Pancreas (tissue), 10 donors: ENCODE results near the gene SLC38A5. TPM values are rescaled to one million over a fixed set of nuclear protein-coding genes. Genes with fewer than 3 reads are reported as not detected.
"Not testable (repeated sequence)": the region's sequence is repeated elsewhere in the genome, so short reads cannot be mapped to it uniquely, and the experiment has no call there.

Experiments
- ATAC-seq, 4 donors: fragments of 200-7000 bp; cut with Tn5 transposase; one replicate each; pipeline versions ENCODE4 v1.8.0 to v1.9.1; 2020; ENCODE audit warnings: mild to moderate bottlenecking in 4 of 4, moderate library complexity in 4 of 4
- DNase-seq, 6 donors: peaks; one replicate each; pipeline ENCODE4 v3.0.0-alpha.2; 2020
- FAIRE-seq: peaks from 2 replicates; lab custom pipeline; 2012; peaks lifted over from hg19 to GRCh38; lab: Jason Lieb, UNC
- H3K27ac ChIP-seq, 4 donors: fragments of 200-600 bp; sonication (generic); 1 replicate in 3 of 4; 2 replicates in 1 of 4; pipeline versions ENCODE4 v1.5.0 to v1.8.0; 2020
- H3K27me3 ChIP-seq, 4 donors: fragments of 200-600 bp; one replicate each; pipeline ENCODE4 v1.8.0; 2021
- H3K36me3 ChIP-seq, 3 donors: fragments of 200-600 bp; sonication (generic) in 1 of 3; one replicate each; pipeline versions ENCODE4 v1.5.0 to v1.8.0; 2020 to 2021
- H3K4me1 ChIP-seq, 3 donors: fragments of 200-600 bp; one replicate each; pipeline ENCODE4 v1.8.0; 2021
- H3K4me3 ChIP-seq, 4 donors: fragments of 200-600 bp; sonication (generic) in 2 of 4; one replicate each; pipeline versions ENCODE4 v1.5.0 to v1.8.0; 2020 to 2021
- H3K9me3 ChIP-seq, 4 donors: fragments of 200-600 bp; one replicate each; pipeline ENCODE4 v1.8.0; 2021
- CTCF ChIP-seq, 4 donors: fragments of 200-600 bp; sonication (generic) in 3 of 4; IDR thresholded peaks; one replicate each; pipeline versions ENCODE4 v1.5.0 to v1.8.0; 2021; ENCODE audit warnings: antibody characterized with exemption in 4 of 4
- WGBS, 2 donors: extraction: QIAGEN DNeasy Blood & Tissue Kit; methylation state at CpG; one replicate each; pipeline ENCODE4 v1.1.7; 2013; 5-methylcytosine and 5-hydroxymethylcytosine counted together
- intact Hi-C, 3 donors: fragments of 100-400 bp; cut with DNase I; formaldehyde crosslinking; loops; one replicate each; pipeline versions ENCODE4 v1.11.1 to v1.14.2; 2022
- polyA plus RNA-seq, 2 donors: library from polyadenylated mRNA; stranded (reverse); fragments of 200-250 nt; gene quantifications; one replicate each; pipeline ENCODE4 v1.2.3, GENCODE V29; 2013
- total RNA-seq, 6 donors: library from RNA; stranded (reverse); fragmentation: NEBNext Ultra II Directional in 4 of 6; extraction: Animal tissue kit (Norgen Biotek cat#: 25700) in 4 of 6; gene quantifications; one replicate each; pipeline versions ENCODE4 v1.2.1 to v1.2.4, GENCODE V29; 2021 to 2023
- donor health status: healthy with polysubstance abuse.
- donor health status: DM: no; HTN: no; CAD: no; lungs with moderate emphysema.
- donor health status: DM: no; HTN: no; CAD: no.
- donor health status: control.
- donor health status: control.
- donor health status: Bipolar disorder and iron deficiency.
- donor health status: DM: yes; HTN: yes; CAD: no.
- donor health status: DM: no; HTN: no; CAD: no.
- donor health status: DM: no; HTN: no; CAD: no.
- donor health status: DM: yes; HTN: yes; CAD: no.

The SLC38A5 gene
- total RNA-seq: 100 to 1,000 TPM in 4 of 6 donors, 10 to 100 TPM in 2; 63.3 to 235 (median 140) TPM
- 100 to 1,000 TPM; 250 to 373 TPM for polyA plus RNA-seq

- no peak for TF ChIP-seq CTCF (IDR thresholded peaks at IDR 0.05)
- FAIRE-seq: no peak
- intact Hi-C loops: no loop called here
- no peaks in the 10 kb centered on the region for H3K27me3 ChIP-seq
- WGBS, 2 donors: 64 to 65% methylated on average over 16 to 18 of the region's 18 CpGs
- H3K27ac ChIP-seq: peak within 1 kb of the TSS in 2 of 4 donors; percentile 58 to 60
- no peak for ATAC-seq
- H3K9me3 ChIP-seq: no peaks in the 10 kb centered on the region
- H3K4me3 ChIP-seq: peak within 1 kb of the TSS in 2 of 4 donors; percentile 38 to 41
- H3K36me3 ChIP-seq: no peaks in the 10 kb centered on the region
- H3K4me1 ChIP-seq: no peaks in the 10 kb centered on the region
- no peak for DNase-seq
Observed at GRCh38 chrX:48470110-48470832, at the start of gene SLC38A5. SLC38A5 (minus strand) TSS chrX:48470260; CDS start chrX:48467924, 2,336 bp downstream.

GRCh38 chrX:48519481-48519880, 49.4 kb upstream of the SLC38A5 start:
- WGBS, 2 donors: 76 to 84% methylated on average over 4 of the region's 4 CpGs
- H3K4me3 ChIP-seq, DNase-seq, intact Hi-C loops, H3K4me1 ChIP-seq, FAIRE-seq, H3K27ac ChIP-seq, ATAC-seq, H3K9me3 ChIP-seq, H3K27me3 ChIP-seq, H3K36me3 ChIP-seq: not testable (repeated sequence)

- WGBS, 2 donors: 61 to 74% methylated on average over 3 to 5 of the region's 5 CpGs
- H3K4me3 ChIP-seq: no peak overlapping the region
- no peaks in the 10 kb centered on the region for H3K4me1 ChIP-seq
- DNase-seq: no peak
- no peak for FAIRE-seq
- no peaks in the 10 kb centered on the region for H3K36me3 ChIP-seq
- ATAC-seq: no peak
- no peak for TF ChIP-seq CTCF (IDR thresholded peaks at IDR 0.05)
- H3K27ac ChIP-seq: no peak overlapping the region
- no peaks in the 10 kb centered on the region for H3K9me3 ChIP-seq
- no peaks in the 10 kb centered on the region for H3K27me3 ChIP-seq
- intact Hi-C loops: no loop called here
Observed at GRCh38 chrX:48516987-48517386, 46.9 kb upstream of the SLC38A5 start.

- no peak for ATAC-seq
- no peak for FAIRE-seq
- intact Hi-C loops: no loop called here
- H3K27me3 ChIP-seq: no peaks in the 10 kb centered on the region
- 74 to 82% methylated on average over 10 of the region's 10 CpGs for WGBS, 2 donors
- no peak for TF ChIP-seq CTCF (IDR thresholded peaks at IDR 0.05)
- H3K4me3 ChIP-seq: no peak overlapping the region
- no peaks in the 10 kb centered on the region for H3K36me3 ChIP-seq
- no peaks in the 10 kb centered on the region for H3K9me3 ChIP-seq
- H3K27ac ChIP-seq: no peak overlapping the region
- DNase-seq: no peak
- no peaks in the 10 kb centered on the region for H3K4me1 ChIP-seq
Observed at GRCh38 chrX:48516285-48516684, 46.2 kb upstream of the SLC38A5 start.

- Histone ChIP-seq H3K4me1 (no peaks in the 10 kb centered on the region), H3K4me3 (no peak overlapping the region), H3K27me3 (no peaks in the 10 kb centered on the region), H3K36me3 (no peaks in the 10 kb centered on the region), H3K27ac (no peak overlapping the region), H3K9me3 (no peaks in the 10 kb centered on the region)
- TF ChIP-seq CTCF (IDR thresholded peaks at IDR 0.05): no peak
- ATAC-seq (no peak), DNase-seq (no peak), FAIRE-seq (no peak)
- intact Hi-C loops: no loop called here
- 85 to 96% methylated on average over 9 to 10 of the region's 10 CpGs for WGBS, 2 donors
Observed at GRCh38 chrX:48515842-48516241, 45.8 kb upstream of the SLC38A5 start.
